ENCODE results near the gene KCNJ9. TPM values are rescaled to one million over a fixed set of nuclear protein-coding genes. Genes with fewer than 3 reads are reported as not detected.

The KCNJ9 gene
- polyA plus RNA-seq, 4 donors: 0.04 to 0.19 TPM; not detected in 2

DNA sequence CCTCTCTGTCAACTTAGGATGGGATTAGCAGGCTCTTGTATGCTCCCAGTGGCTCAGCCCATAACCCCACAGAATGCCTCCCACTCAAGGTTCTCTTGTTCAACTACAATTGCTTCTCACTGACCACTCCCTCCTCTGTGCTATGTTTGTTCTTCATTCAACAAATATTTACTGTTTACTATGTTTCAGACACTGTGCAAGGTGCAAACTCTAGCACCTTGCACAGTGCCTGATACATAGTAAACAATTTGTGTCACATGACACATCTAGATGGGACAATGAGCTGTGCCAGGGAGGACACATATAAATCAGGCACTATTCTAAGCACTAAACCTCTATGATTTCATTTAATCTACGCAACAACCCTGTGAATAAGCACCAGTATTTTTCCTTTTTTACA, 49.6 kb downstream of the KCNJ9 start:
- Histone ChIP-seq H3K27ac (ENCODE audit: low read depth in 1 of 3, low read length in 2 of 3) (no peak overlapping the region), H3K4me1 (ENCODE audit: control insufficient read depth in 3 of 3, insufficient read depth in 2 of 3, low read depth in 1 of 3, low read length in 2 of 3) (peaks cover 0 to under 1% (median 0%) of the 10 kb centered on the region in 3 donors), H3K4me3 (ENCODE audit: low read depth in 1 of 3, low read length in 3 of 3) (no peak overlapping the region), H3K9me3 (ENCODE audit: control insufficient read depth in 2 of 2, insufficient read depth in 1 of 2, low read depth in 1 of 2, low read length in 1 of 2) (no peaks in the 10 kb centered on the region), H3K27me3 (ENCODE audit: control insufficient read depth in 3 of 3, insufficient read depth in 3 of 3, low read length in 3 of 3) (peaks cover 0 to 2% (median 0%) of the 10 kb centered on the region in 3 donors), H3K36me3 (ENCODE audit: control insufficient read depth in 3 of 3, insufficient read depth in 2 of 3, low read depth in 1 of 3, low read length in 3 of 3) (no peaks in the 10 kb centered on the region)
- DNase-seq (no peak), FAIRE-seq (no peak)
- WGBS, 3 donors: 90 to 96% (median 93%) methylated on average over 1 of the region's 1 CpG

- DNase-seq (no peak), FAIRE-seq (no peak)
- H3K27me3 ChIP-seq (ENCODE audit: control insufficient read depth in 3 of 3, insufficient read depth in 3 of 3, low read length in 3 of 3): peaks cover 0 to 2% (median 0%) of the 10 kb centered on the region in 3 donors
- H3K36me3 ChIP-seq (ENCODE audit: control insufficient read depth in 3 of 3, insufficient read depth in 2 of 3, low read depth in 1 of 3, low read length in 3 of 3): no peaks in the 10 kb centered on the region
- H3K9me3 ChIP-seq (ENCODE audit: control insufficient read depth in 2 of 2, insufficient read depth in 1 of 2, low read depth in 1 of 2, low read length in 1 of 2): no peaks in the 10 kb centered on the region
- H3K4me1 ChIP-seq (ENCODE audit: control insufficient read depth in 3 of 3, insufficient read depth in 2 of 3, low read depth in 1 of 3, low read length in 2 of 3): no peaks in the 10 kb centered on the region
- WGBS, 3 donors: 73 to 78% (median 76%) methylated on average over 8 of the region's 8 CpGs
- H3K4me3 ChIP-seq (ENCODE audit: low read depth in 1 of 3, low read length in 3 of 3): no peak overlapping the region
- no peak overlapping the region for H3K27ac ChIP-seq (ENCODE audit: low read depth in 1 of 3, low read length in 2 of 3)
Measured at GRCh38 chr1:160131803-160132565, 50.6 kb downstream of the KCNJ9 start.

DNA sequence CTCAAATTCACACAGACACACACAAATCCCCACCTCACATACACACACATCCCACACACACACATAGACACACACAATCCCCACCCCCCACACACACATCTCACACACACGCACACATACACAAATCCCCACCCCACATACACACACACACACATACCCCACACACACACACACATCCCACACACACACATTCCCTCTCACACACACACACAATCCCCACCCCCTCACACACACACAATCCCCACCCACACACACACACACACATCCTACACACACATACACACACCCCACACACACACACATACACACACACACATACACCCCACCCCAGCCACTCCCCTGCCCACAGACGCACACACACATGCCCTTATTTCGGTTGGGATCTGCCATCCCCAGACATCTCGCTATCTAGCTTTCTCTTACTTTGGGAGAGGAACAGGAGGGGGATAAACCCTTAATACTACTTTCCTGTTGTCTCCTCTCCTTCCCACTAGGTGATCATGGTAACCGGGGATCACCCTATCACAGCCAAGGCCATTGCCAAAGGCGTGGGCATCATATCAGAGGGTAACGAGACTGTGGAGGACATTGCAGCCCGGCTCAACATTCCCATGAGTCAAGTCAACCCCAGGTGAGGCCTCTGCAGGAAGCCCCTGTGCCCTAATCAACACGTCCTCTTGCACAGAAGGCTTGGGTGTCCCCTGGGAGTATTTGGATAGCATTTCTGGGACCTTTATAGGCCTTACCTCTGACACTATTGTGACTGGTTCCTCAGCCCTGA, 52.8 kb downstream of the KCNJ9 start:
- no peaks in the 10 kb centered on the region for H3K9me3 ChIP-seq (ENCODE audit: control insufficient read depth in 2 of 2, insufficient read depth in 1 of 2, low read depth in 1 of 2, low read length in 1 of 2)
- FAIRE-seq: no peak
- H3K4me3 ChIP-seq (ENCODE audit: low read depth in 1 of 3, low read length in 3 of 3): no peak overlapping the region
- peaks cover 0 to 2% (median 0%) of the 10 kb centered on the region in 3 donors for H3K27me3 ChIP-seq (ENCODE audit: control insufficient read depth in 3 of 3, insufficient read depth in 3 of 3, low read length in 3 of 3)
- 59 to 78% (median 72%) methylated on average over 9 of the region's 9 CpGs for WGBS, 3 donors
- DNase-seq: no peak
- H3K4me1 ChIP-seq (ENCODE audit: control insufficient read depth in 3 of 3, insufficient read depth in 2 of 3, low read depth in 1 of 3, low read length in 2 of 3): no peaks in the 10 kb centered on the region
- no peak overlapping the region for H3K27ac ChIP-seq (ENCODE audit: low read depth in 1 of 3, low read length in 2 of 3)
- H3K36me3 ChIP-seq (ENCODE audit: control insufficient read depth in 3 of 3, insufficient read depth in 2 of 3, low read depth in 1 of 3, low read length in 3 of 3): no peaks in the 10 kb centered on the region

DNA sequence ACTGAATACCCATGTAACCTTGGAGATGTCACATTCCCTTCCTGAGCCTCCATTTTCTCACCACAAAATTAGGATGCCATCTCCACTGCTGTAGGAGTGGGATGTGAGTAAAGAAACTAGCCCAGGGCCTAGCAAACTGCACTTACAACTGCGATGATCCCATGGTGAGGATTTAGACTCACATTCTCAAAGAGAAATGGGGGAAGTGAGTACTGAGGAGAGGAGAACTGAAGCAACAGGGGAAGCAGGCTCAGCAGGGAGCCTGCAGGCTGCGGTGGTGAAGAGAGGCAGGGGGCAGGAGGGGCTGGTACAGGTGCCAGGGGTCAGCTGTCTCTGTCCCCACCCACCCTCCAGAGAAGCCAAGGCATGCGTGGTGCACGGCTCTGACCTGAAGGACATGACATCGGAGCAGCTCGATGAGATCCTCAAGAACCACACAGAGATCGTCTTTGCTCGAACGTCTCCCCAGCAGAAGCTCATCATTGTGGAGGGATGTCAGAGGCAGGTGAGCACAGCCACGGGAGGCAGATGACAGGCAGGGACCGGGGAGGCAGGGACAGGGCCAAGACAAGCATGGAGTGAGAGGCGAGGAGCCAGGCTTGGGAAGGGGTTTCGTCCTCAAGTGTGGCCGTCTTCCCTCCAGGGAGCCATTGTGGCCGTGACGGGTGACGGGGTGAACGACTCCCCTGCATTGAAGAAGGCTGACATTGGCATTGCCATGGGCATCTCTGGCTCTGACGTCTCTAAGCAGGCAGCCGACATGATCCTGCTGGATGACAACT, 53.6 kb downstream of the KCNJ9 start:
- no peaks in the 10 kb centered on the region for H3K36me3 ChIP-seq (ENCODE audit: control insufficient read depth in 3 of 3, insufficient read depth in 2 of 3, low read depth in 1 of 3, low read length in 3 of 3)
- no peak overlapping the region for H3K4me3 ChIP-seq (ENCODE audit: low read depth in 1 of 3, low read length in 3 of 3)
- no peak overlapping the region for H3K27ac ChIP-seq (ENCODE audit: low read depth in 1 of 3, low read length in 2 of 3)
- no peak for DNase-seq
- no peaks in the 10 kb centered on the region for H3K4me1 ChIP-seq (ENCODE audit: control insufficient read depth in 3 of 3, insufficient read depth in 2 of 3, low read depth in 1 of 3, low read length in 2 of 3)
- peaks cover 0 to 2% (median 0%) of the 10 kb centered on the region in 3 donors for H3K27me3 ChIP-seq (ENCODE audit: control insufficient read depth in 3 of 3, insufficient read depth in 3 of 3, low read length in 3 of 3)
- 84 to 86% (median 85%) methylated on average over 20 of the region's 20 CpGs for WGBS, 3 donors
- FAIRE-seq: no peak
- H3K9me3 ChIP-seq (ENCODE audit: control insufficient read depth in 2 of 2, insufficient read depth in 1 of 2, low read depth in 1 of 2, low read length in 1 of 2): no peaks in the 10 kb centered on the region

DNA sequence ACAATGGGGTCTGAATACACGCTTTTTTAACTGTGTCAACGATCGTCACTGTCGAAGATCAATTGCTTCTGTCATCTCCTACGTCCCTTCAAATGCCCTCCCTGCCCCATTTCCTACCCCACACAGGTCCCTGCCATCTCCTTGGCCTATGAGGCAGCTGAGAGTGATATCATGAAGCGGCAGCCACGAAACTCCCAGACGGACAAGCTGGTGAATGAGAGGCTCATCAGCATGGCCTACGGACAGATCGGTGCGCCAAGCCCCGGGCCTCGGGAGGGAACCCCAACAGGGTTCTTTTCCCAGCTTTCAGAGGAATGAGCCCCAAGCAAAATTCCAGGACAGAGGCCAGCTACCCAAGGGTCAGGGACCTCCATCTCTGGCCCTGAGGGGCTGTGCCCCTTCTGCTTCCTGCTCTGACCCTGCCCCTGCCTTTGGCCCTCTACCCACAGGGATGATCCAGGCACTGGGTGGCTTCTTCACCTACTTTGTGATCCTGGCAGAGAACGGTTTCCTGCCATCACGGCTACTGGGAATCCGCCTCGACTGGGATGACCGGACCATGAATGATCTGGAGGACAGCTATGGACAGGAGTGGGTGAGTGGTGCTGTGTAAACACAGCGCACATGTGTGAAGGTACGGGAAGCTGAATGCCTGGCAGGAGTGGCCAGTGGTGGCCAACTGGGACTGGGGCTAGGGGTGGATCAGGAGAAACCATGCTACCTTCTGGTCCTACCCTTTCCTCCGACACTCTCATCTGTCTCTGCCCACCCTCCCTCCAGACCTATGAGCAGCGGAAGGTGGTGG, 55.0 kb downstream of the KCNJ9 start:
- H3K9me3 ChIP-seq (ENCODE audit: control insufficient read depth in 2 of 2, insufficient read depth in 1 of 2, low read depth in 1 of 2, low read length in 1 of 2): no peaks in the 10 kb centered on the region
- DNase-seq (no peak), FAIRE-seq (no peak)
- no peak overlapping the region for H3K27ac ChIP-seq (ENCODE audit: low read depth in 1 of 3, low read length in 2 of 3)
- WGBS, 3 donors: 90 to 91% (median 91%) methylated on average over 22 of the region's 22 CpGs
- H3K4me1 ChIP-seq (ENCODE audit: control insufficient read depth in 3 of 3, insufficient read depth in 2 of 3, low read depth in 1 of 3, low read length in 2 of 3): no peaks in the 10 kb centered on the region
- no peaks in the 10 kb centered on the region for H3K36me3 ChIP-seq (ENCODE audit: control insufficient read depth in 3 of 3, insufficient read depth in 2 of 3, low read depth in 1 of 3, low read length in 3 of 3)
- H3K27me3 ChIP-seq (ENCODE audit: control insufficient read depth in 3 of 3, insufficient read depth in 3 of 3, low read length in 3 of 3): peaks cover 0 to 2% (median 0%) of the 10 kb centered on the region in 3 donors
- no peak overlapping the region for H3K4me3 ChIP-seq (ENCODE audit: low read depth in 1 of 3, low read length in 3 of 3)

DNA sequence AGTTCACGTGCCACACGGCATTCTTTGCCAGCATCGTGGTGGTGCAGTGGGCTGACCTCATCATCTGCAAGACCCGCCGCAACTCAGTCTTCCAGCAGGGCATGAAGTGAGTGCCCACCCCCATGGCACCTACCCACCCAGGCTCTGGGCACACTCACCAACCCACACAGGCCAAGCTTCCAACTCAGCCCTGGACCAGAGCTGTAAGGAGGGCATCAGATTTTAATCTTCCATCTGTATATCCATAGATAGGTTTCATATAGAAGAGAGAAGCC, 55.5 kb downstream of the KCNJ9 start:
- Histone ChIP-seq H3K4me1 (ENCODE audit: control insufficient read depth in 3 of 3, insufficient read depth in 2 of 3, low read depth in 1 of 3, low read length in 2 of 3) (no peaks in the 10 kb centered on the region), H3K36me3 (ENCODE audit: control insufficient read depth in 3 of 3, insufficient read depth in 2 of 3, low read depth in 1 of 3, low read length in 3 of 3) (no peaks in the 10 kb centered on the region), H3K4me3 (ENCODE audit: low read depth in 1 of 3, low read length in 3 of 3) (no peak overlapping the region), H3K27ac (ENCODE audit: low read depth in 1 of 3, low read length in 2 of 3) (no peak overlapping the region), H3K9me3 (ENCODE audit: control insufficient read depth in 2 of 2, insufficient read depth in 1 of 2, low read depth in 1 of 2, low read length in 1 of 2) (no peaks in the 10 kb centered on the region), H3K27me3 (ENCODE audit: control insufficient read depth in 3 of 3, insufficient read depth in 3 of 3, low read length in 3 of 3) (peaks cover 0 to 2% (median 2%) of the 10 kb centered on the region in 3 donors)
- DNase-seq: no peak
- FAIRE-seq: no peak
- 86 to 93% (median 87%) methylated on average over 5 of the region's 5 CpGs for WGBS, 3 donors

- Histone ChIP-seq H3K4me1 (ENCODE audit: control insufficient read depth in 3 of 3, insufficient read depth in 2 of 3, low read depth in 1 of 3, low read length in 2 of 3) (no peaks in the 10 kb centered on the region), H3K4me3 (ENCODE audit: low read depth in 1 of 3, low read length in 3 of 3) (no peak overlapping the region), H3K36me3 (ENCODE audit: control insufficient read depth in 3 of 3, insufficient read depth in 2 of 3, low read depth in 1 of 3, low read length in 3 of 3) (no peaks in the 10 kb centered on the region), H3K27ac (ENCODE audit: low read depth in 1 of 3, low read length in 2 of 3) (no peak overlapping the region), H3K27me3 (ENCODE audit: control insufficient read depth in 3 of 3, insufficient read depth in 3 of 3, low read length in 3 of 3) (peaks cover 0 to 6% (median 2%) of the 10 kb centered on the region in 3 donors), H3K9me3 (ENCODE audit: control insufficient read depth in 2 of 2, insufficient read depth in 1 of 2, low read depth in 1 of 2, low read length in 1 of 2) (no peaks in the 10 kb centered on the region)
- FAIRE-seq (no peak), DNase-seq (no peak)
- 78 to 88% (median 80%) methylated on average over 8 of the region's 8 CpGs for WGBS, 3 donors
Measured at GRCh38 chr1:160137216-160137862, 56.0 kb downstream of the KCNJ9 start.

All from small intestine (tissue), 7 donors.